ENCODE measurements around the gene PKDCC.

DNA sequence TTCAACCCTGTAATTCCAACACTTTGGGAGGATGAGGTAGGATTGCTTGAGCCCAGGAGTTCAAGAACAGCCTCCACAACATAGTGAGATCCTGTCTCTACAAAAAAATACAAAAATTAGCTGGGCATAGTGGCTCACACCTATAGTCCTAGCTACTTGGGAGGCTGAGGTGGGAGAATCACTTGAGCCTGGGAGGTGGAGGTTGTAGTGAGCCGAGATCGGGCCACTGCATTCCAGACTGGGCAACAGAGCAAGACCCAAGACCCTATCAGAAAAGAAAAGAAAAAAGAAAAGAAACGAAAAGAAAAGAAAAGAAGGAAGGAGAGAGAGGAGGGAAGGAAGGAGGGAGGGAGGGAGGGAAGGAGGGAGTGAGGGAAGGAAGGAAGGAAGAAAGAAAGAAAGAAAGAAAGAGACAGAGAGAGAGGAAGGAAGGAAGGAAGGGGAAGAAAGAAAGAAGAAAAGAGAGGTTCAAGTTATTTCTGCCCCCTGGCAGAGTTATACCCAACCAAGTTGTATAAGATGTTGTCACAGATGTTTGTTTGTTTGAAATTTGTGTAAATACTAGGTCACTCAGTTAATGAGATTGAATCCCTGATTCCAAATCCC, 3.9 kb upstream of the PKDCC start:
- TF ChIP-seq EZH2 (IDR thresholded peaks at IDR 0.05), result no peak
- TF ChIP-seq POLR2AphosphoS5 (IDR thresholded peaks at IDR 0.05; ENCODE audit: borderline replicate concordance, low read depth, low read length), result no peak
